Stimulated activated CD8-positive, alpha-beta memory T cell treated with anti-CD3 and anti-CD28 coated beads, Interleukin-12 subunit alpha, Interleukin-12 subunit beta, amount 100 ng/mL, for 24 hours (primary cell): ENCODE results near the gene BBOX1.

Source experiments
- DNase-seq: peaks from one replicate; pipeline ENCODE4 v3.0.0-alpha.2; 2020; ENCODE audit errors: extremely low read depth

Gene BBOX1

GRCh38 chr11:27025312-27025955 is 15.2 kb upstream of the BBOX1 start:
- no peak for DNase-seq

- no peak for DNase-seq
Observed at GRCh38 chr11:27025957-27026733, 14.5 kb upstream of the BBOX1 start.

- no peak for DNase-seq
Observed at GRCh38 chr11:27028561-27028965, 12.1 kb upstream of the BBOX1 start.

- DNase-seq: no peak
Observed at GRCh38 chr11:27029966-27030365, 10.6 kb upstream of the BBOX1 start.

- no peak for DNase-seq
Observed at GRCh38 chr11:27031754-27032153, 8.9 kb upstream of the BBOX1 start.

GRCh38 chr11:27039873-27040272 is 742 bp upstream of the BBOX1 start:
- no peak for DNase-seq

- DNase-seq: no peak
Observed at GRCh38 chr11:27041141-27041899, 705 bp downstream of the BBOX1 start.

- no peak for DNase-seq
Observed at GRCh38 chr11:27046956-27047355, 6.3 kb downstream of the BBOX1 start.

GRCh38 chr11:27052668-27053067 is 12.1 kb downstream of the BBOX1 start:
- DNase-seq: no peak

GRCh38 chr11:27055065-27055682 is 14.6 kb downstream of the BBOX1 start:
- no peak for DNase-seq

- DNase-seq: no peak
Observed at GRCh38 chr11:27057091-27057780, 16.6 kb downstream of the BBOX1 start.

GRCh38 chr11:27058456-27058855 is 17.8 kb downstream of the BBOX1 start:
- no peak for DNase-seq

GRCh38 chr11:27059431-27059830 is 18.8 kb downstream of the BBOX1 start:
- no peak for DNase-seq

GRCh38 chr11:27060816-27061460 is 20.3 kb downstream of the BBOX1 start:
- no peak for DNase-seq

- no peak for DNase-seq
Observed at GRCh38 chr11:27061461-27061821, 20.8 kb downstream of the BBOX1 start.

GRCh38 chr11:27064086-27064485 is 23.5 kb downstream of the BBOX1 start:
- no peak for DNase-seq

GRCh38 chr11:27075192-27075591 is 34.6 kb downstream of the BBOX1 start:
- no peak for DNase-seq

GRCh38 chr11:27075655-27076054 is 35.0 kb downstream of the BBOX1 start:
- no peak for DNase-seq

GRCh38 chr11:27076121-27076589 is 35.5 kb downstream of the BBOX1 start:
- no peak for DNase-seq

- no peak for DNase-seq
Observed at GRCh38 chr11:27081056-27081455, 40.4 kb downstream of the BBOX1 start.

GRCh38 chr11:27083241-27083640 is 42.6 kb downstream of the BBOX1 start:
- DNase-seq: no peak
